Fibroblast of lung (primary cell): ENCODE data around the gene MAPKAPK2. TPM values are rescaled to one million over a fixed set of nuclear protein-coding genes. Genes with fewer than 3 reads are reported as not detected.
A peak's percentile ranks its signal among the peaks of the same experiment; 100 is the strongest.

Experiments used
- DNase-seq, 2 donors: peaks; one replicate each; pipeline versions ENCODE4 v3.0.0 to v3.0.0-alpha.2; 2010; ENCODE audit warnings: low read depth in 2 of 2
- H2AFZ ChIP-seq: 2 replicates; pipeline ENCODE4 v1.5.1; 2012; ENCODE audit warnings: low read length, control low read depth, inconsistent platforms
- H3K27ac ChIP-seq: 2 replicates; pipeline ENCODE4 v1.5.1; 2011; ENCODE audit warnings: low read length, control low read depth; ENCODE audit not compliant: insufficient read depth
- H3K27me3 ChIP-seq: 2 replicates; pipeline ENCODE4 v1.5.1; 2011; ENCODE audit warnings: mild to moderate bottlenecking, low read length; ENCODE audit not compliant: control insufficient read depth, insufficient read depth
- H3K36me3 ChIP-seq: 2 replicates; pipeline ENCODE4 v1.5.1; 2011; ENCODE audit warnings: low read length; ENCODE audit not compliant: control insufficient read depth, insufficient read depth
- H3K4me1 ChIP-seq: 2 replicates; pipeline ENCODE4 v1.5.1; 2011; ENCODE audit warnings: low read length; ENCODE audit not compliant: control insufficient read depth, insufficient read depth; ENCODE audit errors: extremely low read depth
- H3K4me2 ChIP-seq: 2 replicates; pipeline ENCODE4 v1.5.1; 2011; ENCODE audit warnings: low read length, control low read depth; ENCODE audit not compliant: insufficient read depth; ENCODE audit errors: extremely low read depth
- H3K4me3 ChIP-seq, 4 experiments: fragments of 200-600 bp in 1 of 4; sonication (generic) in 1 of 4; replicated peaks in 1 of 4; 2 replicates each; pipeline ENCODE4 v1.5.1; 2011 to 2016; ENCODE audit warnings: low read length in 4 of 4, low read depth in 3 of 4, mild to moderate bottlenecking in 3 of 4, control low read depth in 2 of 4, inconsistent platforms in 1 of 4, mixed read lengths in 1 of 4; ENCODE audit not compliant: insufficient read depth in 1 of 4; ENCODE audit errors: control extremely low read depth in 1 of 4
- H3K79me2 ChIP-seq: 2 replicates; pipeline ENCODE4 v1.5.1; 2012; ENCODE audit warnings: mild to moderate bottlenecking, low read length, inconsistent platforms; ENCODE audit not compliant: control insufficient read depth, insufficient read depth
- H3K9ac ChIP-seq: 2 replicates; pipeline ENCODE4 v1.5.1; 2011; ENCODE audit warnings: mild to moderate bottlenecking, low read length, control low read depth; ENCODE audit not compliant: insufficient read depth
- H3K9me3 ChIP-seq: 2 replicates; pipeline ENCODE4 v1.5.1; 2012; ENCODE audit warnings: low read depth, low read length; ENCODE audit not compliant: control insufficient read depth, insufficient read depth
- H4K20me1 ChIP-seq: 2 replicates; pipeline ENCODE4 v1.5.1; 2011; ENCODE audit warnings: low read length; ENCODE audit not compliant: control insufficient read depth, insufficient read depth; ENCODE audit errors: extremely low read depth
- CTCF ChIP-seq, 2 donors: IDR thresholded peaks in 1 of 2; conservative IDR thresholded peaks in 1 of 2; 1 replicate in 1 of 2; 2 replicates in 1 of 2; pipeline ENCODE4 v1.5.1; 2011 to 2012; ENCODE audit warnings: low read length in 2 of 2, control low read depth in 1 of 2, inconsistent platforms in 1 of 2, low read depth in 1 of 2, mild to moderate bottlenecking in 1 of 2
- EZH2 ChIP-seq: IDR thresholded peaks from 2 replicates; pipeline ENCODE4 v1.5.1; 2012; ENCODE audit warnings: low read length, control low read depth, mild to moderate bottlenecking; ENCODE audit errors: missing control alignments
- polyA plus RNA-seq, 2 donors: library from polyadenylated mRNA; depleted of rRNA in 1 of 2; stranded (reverse) in 1 of 2; unstranded in 1 of 2; fragments of >200 nt; gene quantifications; 2 replicates each; pipeline ENCODE4 v1.2.1, GENCODE V29; 2011 to 2012; ENCODE audit warnings: missing spikeins in 1 of 2
- total RNA-seq: library from RNA; depleted of rRNA; stranded (reverse); fragments of >200 nt; gene quantifications from 2 replicates; pipeline ENCODE4 v1.2.1, GENCODE V29; 2014

Gene MAPKAPK2
- total and polyA plus RNA-seq, 2 donors (not counting 1 experiment from before 2014, with no cell fraction given): 51.9 to 85.7 TPM

DNA sequence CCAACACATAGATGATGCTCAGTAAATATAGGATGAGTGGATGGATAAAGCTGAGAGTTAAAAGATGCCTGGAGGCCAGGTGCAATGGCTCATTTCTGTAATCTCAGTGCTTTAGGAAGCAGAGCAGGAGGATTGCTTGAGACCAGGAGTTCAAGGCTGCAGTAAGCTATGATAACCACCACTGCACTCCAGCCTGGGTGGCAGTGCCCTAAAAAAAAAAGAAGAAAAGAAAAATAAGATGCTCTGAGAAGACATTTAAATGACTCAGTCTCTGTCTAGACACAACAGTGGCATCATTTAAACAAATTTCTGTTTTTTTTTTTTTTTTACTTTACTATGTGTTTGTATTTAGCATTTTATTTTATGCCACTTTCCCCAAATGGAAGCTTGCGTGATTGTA is 60.6 kb downstream of the MAPKAPK2 start:
- TF ChIP-seq EZH2: no peak
- TF ChIP-seq CTCF (conservative IDR thresholded peaks at IDR 0.05 in 1 of 2, IDR thresholded peaks at IDR 0.05 in 1 of 2; ENCODE audit: low read depth in 1 of 2, low read length in 2 of 2): no peak
- Histone ChIP-seq H3K4me3 (no peak overlapping the region), H2AFZ (no peak overlapping the region), H3K4me2 (no peak overlapping the region), H3K36me3 (no peaks in the 10 kb centered on the region), H3K9me3 (no peaks in the 10 kb centered on the region), H3K27ac (no peak overlapping the region), H4K20me1 (no peaks in the 10 kb centered on the region), H3K79me2 (no peaks in the 10 kb centered on the region), H3K9ac (no peak overlapping the region), H3K27me3 (no peaks in the 10 kb centered on the region), H3K4me1 (no peaks in the 10 kb centered on the region)
- no peak for DNase-seq

DNA sequence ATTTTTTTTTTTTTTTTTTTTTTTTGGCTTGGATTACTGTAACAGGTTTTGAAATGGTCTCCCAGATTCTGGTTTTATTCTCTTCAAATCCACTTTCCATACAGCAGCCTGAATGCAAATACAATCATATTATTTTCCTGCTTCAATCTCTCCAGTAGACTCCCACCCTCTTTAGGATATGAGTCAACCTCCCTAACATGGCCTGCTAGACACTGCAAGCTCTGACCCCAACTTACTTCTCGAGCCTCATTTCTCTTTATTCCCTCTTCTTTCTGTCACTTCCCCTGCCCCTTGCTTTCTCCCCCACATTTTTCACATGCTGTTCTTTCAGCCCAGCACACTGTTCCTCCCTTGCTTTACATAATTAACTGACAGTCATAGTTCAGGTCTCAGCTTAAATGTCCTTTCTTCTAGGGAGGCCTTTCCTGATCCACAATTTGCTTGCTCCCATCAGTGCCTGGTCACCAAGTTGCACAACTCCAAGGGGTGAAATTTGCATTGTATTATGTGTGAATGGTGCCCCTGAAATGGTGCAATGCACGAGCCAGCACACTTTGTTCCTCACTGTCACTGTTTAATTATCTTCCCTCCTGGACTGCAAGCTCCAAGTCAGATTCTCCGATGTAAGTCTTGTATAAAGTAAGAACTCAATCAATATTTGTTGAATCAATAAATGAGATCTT is 63.8 kb downstream of the MAPKAPK2 start:
- no peak overlapping the region for H2AFZ ChIP-seq
- H3K4me3 ChIP-seq: no peak overlapping the region
- peak in 1 of 2 donors; percentile 20 for DNase-seq
- no peaks in the 10 kb centered on the region for H3K4me1 ChIP-seq
- TF ChIP-seq EZH2: no peak
- TF ChIP-seq CTCF (conservative IDR thresholded peaks at IDR 0.05 in 1 of 2, IDR thresholded peaks at IDR 0.05 in 1 of 2; ENCODE audit: low read depth in 1 of 2, low read length in 2 of 2): no peak
- H4K20me1 ChIP-seq: no peaks in the 10 kb centered on the region
- no peak overlapping the region for H3K9ac ChIP-seq
- H3K9me3 ChIP-seq: no peaks in the 10 kb centered on the region
- no peaks in the 10 kb centered on the region for H3K36me3 ChIP-seq
- H3K79me2 ChIP-seq: no peaks in the 10 kb centered on the region
- H3K4me2 ChIP-seq: no peak overlapping the region
- no peaks in the 10 kb centered on the region for H3K27me3 ChIP-seq
- H3K27ac ChIP-seq: no peak overlapping the region

GRCh38 chr1:206751891-206752290 is 67.2 kb downstream of the MAPKAPK2 start:
- Histone ChIP-seq H3K9me3 (no peaks in the 10 kb centered on the region), H3K27me3 (no peaks in the 10 kb centered on the region), H4K20me1 (no peaks in the 10 kb centered on the region), H3K27ac (no peak overlapping the region), H3K4me1 (no peaks in the 10 kb centered on the region), H3K4me3 (no peak overlapping the region), H3K79me2 (no peaks in the 10 kb centered on the region), H3K4me2 (no peak overlapping the region), H2AFZ (no peak overlapping the region), H3K9ac (no peak overlapping the region), H3K36me3 (no peaks in the 10 kb centered on the region)
- no peak for TF ChIP-seq EZH2
- TF ChIP-seq CTCF (conservative IDR thresholded peaks at IDR 0.05 in 1 of 2, IDR thresholded peaks at IDR 0.05 in 1 of 2; ENCODE audit: low read depth in 1 of 2, low read length in 2 of 2): no peak
- DNase-seq: no peak
